ENCODE results near the gene ZNF438. TPM values are rescaled to one million over a fixed set of nuclear protein-coding genes. Genes with fewer than 3 reads are reported as not detected.
A peak's percentile ranks its signal among the peaks of the same experiment; 100 is the strongest.

ZNF438 gene
- total and polyA plus RNA-seq, 2 of the 4 experiments (the other 2 are of a cell fraction), result 1.8 to 2.9 TPM

DNA sequence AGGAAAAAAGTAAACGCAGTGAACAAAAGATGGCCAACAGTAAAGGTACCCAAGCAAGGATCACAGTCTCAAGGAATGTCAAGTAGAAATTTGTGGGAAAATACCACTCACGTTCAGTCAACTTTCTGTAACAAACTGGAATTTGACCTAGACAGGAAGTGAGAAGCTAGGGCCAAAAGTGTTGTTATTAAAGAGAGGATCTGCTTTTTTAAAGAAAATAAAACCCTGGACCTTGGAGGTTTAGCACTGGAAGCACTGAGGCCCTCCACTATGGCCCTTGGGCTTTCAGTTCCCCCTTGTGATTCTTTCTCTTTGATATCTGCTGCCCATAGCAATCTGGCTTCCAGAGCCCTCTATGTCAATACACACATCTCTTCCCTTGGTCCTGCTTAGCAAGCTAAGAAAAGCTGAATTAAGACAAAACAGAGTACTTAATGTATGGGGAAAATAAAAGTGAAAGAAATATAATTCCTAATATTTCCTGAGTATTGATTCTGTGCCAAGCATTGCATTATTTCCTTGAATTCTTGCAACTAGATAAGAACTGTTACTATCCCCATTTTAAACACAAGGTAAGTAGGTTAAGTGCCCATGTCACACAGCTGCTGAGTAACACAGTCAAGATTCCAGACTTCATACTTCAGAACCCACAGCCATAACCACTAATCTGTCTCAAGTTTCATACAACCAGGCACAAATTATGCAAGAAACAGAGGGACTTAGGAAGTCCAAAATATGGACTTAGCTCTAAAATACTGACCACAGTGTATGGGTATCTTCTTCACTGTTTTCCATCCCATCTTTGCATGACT lies 2.6 kb upstream of the ZNF438 start (continued):
- TF ChIP-seq CEBPB (IDR thresholded peaks at IDR 0.05; ENCODE audit: low read depth, low read length) (peak; percentile 96), RAD21 (IDR thresholded peaks at IDR 0.05; ENCODE audit: low read length) (peak; percentile 24; the same call in 1 of the 2 replicates), POLR2A (IDR thresholded peaks at IDR 0.05; ENCODE audit: low read depth, low read length) (no peak), MAFK (IDR thresholded peaks at IDR 0.05; ENCODE audit: low read depth, low read length) (no peak)

DNA sequence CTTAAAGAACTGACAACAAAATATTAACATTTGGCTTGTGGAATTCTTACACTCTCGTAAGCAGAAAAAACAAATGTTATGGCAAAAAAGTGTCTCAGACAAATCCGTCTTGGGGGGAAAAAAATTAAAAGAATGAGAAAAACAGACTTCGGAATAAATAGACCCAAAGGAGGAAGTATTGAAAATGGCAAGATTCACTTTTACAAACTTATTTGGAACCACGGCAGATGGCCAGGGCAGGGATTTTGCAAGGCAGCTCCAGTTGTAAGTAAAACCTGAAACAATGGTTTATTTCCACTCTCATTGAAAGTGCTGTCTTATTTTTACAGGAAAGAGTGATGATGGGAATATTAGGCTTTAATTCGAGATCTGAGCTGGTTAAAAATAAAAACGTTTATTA lies 1.5 kb upstream of the ZNF438 start:
- H3K4me3 ChIP-seq (ENCODE audit: insufficient read depth, low read depth, low read length), result no peak overlapping the region
- dilution Hi-C loops (cut with HindIII; ENCODE audit: low sequenced_read_pairs, unreplicated experiment) (no loop called here), in situ Hi-C loops (cut with MboI; ENCODE audit: low sequenced_read_pairs) (loop anchor here (5.0 kb wide), 2 partner anchors 104 to 251 kb away; no protein-coding TSS in a partner anchor), intact Hi-C loops (cut with micrococcal nuclease) (loop anchor here (2.0 to 5.0 kb wide), 3 partner anchors 99 to 776 kb away; no protein-coding TSS in a partner anchor)
- H2AK9ac ChIP-seq (replicated peaks; ENCODE audit: low read depth, low read length, poor library complexity), result no peak overlapping the region
- peak overlapping the region; percentile 76 for H2BK5ac ChIP-seq (ENCODE audit: low read depth, low read length, poor library complexity, severe bottlenecking)
- H4K8ac ChIP-seq (ENCODE audit: low read depth in 2 of 2, low read length in 2 of 2), result peak overlapping the region in 1 of 2 experiments; percentile 70; a peak in 2 of 4 replicates
- peak overlapping the region; percentile 71 for H2BK20ac ChIP-seq (ENCODE audit: low read depth, low read length)
- H4K5ac ChIP-seq (ENCODE audit: low read depth, low read length), result peak overlapping the region; percentile 72
- H3K4ac ChIP-seq (ENCODE audit: low read depth, low read length), result peak overlapping the region; percentile 70; the same call in 1 of the 2 replicates
- POLR2A ChIA-PET (ENCODE audit: unreplicated experiment), result no interaction called here
- no peaks in the 10 kb centered on the region; the same call in 1 of the 2 replicates for H3K9me1 ChIP-seq (ENCODE audit: insufficient read depth, low read length)
- peaks cover 14% of the 10 kb centered on the region for H3K4me1 ChIP-seq (ENCODE audit: control insufficient read depth, insufficient read depth, low read length)
- no peak overlapping the region for H3K56ac ChIP-seq (ENCODE audit: extremely low read depth, insufficient read depth, low read length)
- H3K9ac ChIP-seq (ENCODE audit: low read depth, low read length), result no peak overlapping the region
- H3K14ac ChIP-seq (replicated peaks; ENCODE audit: low read depth, low read length), result peak overlapping the region; percentile 20; the same call in 1 of the 2 replicates
- H3K27me3 ChIP-seq (ENCODE audit: control insufficient read depth, insufficient read depth, low read length), result no peaks in the 10 kb centered on the region
- peak overlapping the region; percentile 57; the same call in 1 of the 2 replicates for H4K91ac ChIP-seq (ENCODE audit: insufficient read depth, low read depth, low read length)
- H3K18ac ChIP-seq (ENCODE audit: low read depth, low read length), result peak overlapping the region; percentile 52
- H3K4me2 ChIP-seq (ENCODE audit: low read depth, low read length), result no peak overlapping the region
- H4K20me1 ChIP-seq (ENCODE audit: insufficient read depth, low read length), result peaks cover 3% of the 10 kb centered on the region; the same call in 1 of the 2 replicates
- H2BK15ac ChIP-seq (ENCODE audit: low read depth, low read length), result peak overlapping the region; percentile 63; the same call in 1 of the 3 replicates
- H2AK5ac ChIP-seq (ENCODE audit: low read depth, low read length), result peak overlapping the region; percentile 37; the same call in 1 of the 2 replicates
- ATAC-seq (ENCODE audit: low read depth) (no peak), DNase-seq (no peak)
- H2AFZ ChIP-seq (replicated peaks; ENCODE audit: low read length, poor library complexity), result no peak overlapping the region
- peak overlapping the region; percentile 74 for H2BK120ac ChIP-seq (ENCODE audit: low read depth, low read length)
- WGBS, 2 experiments (ENCODE audit: extremely low coverage in 2 of 2, insufficient read length in 1 of 2), result 60% methylated on average over 2 of the region's 6 CpGs; no CpG with 5 or more reads in 1 of the 2 experiments
- peaks cover 17 to 31% of the 10 kb centered on the region in 2 experiments; a peak in 3 of 4 replicates for H3K79me1 ChIP-seq (ENCODE audit: low read depth in 1 of 2, low read length in 2 of 2)
- no peaks in the 10 kb centered on the region for H3K9me3 ChIP-seq (ENCODE audit: control insufficient read depth, insufficient read depth, low read length)
- peak overlapping the region; percentile 33; the same call in 1 of the 2 replicates for H3K23ac ChIP-seq (ENCODE audit: low read depth, low read length)
- H3K36me3 ChIP-seq (ENCODE audit: control insufficient read depth, insufficient read depth, low read length), result no peaks in the 10 kb centered on the region
- H3K27ac ChIP-seq (ENCODE audit: insufficient read depth, low read length), result peak overlapping the region; percentile 74; the same call in 1 of the 2 replicates
- no TSS peak for BruUV-seq (replicated peaks)
- CTCF ChIA-PET, result no interaction called here
- TF ChIP-seq BHLHE40 (IDR thresholded peaks at IDR 0.05; ENCODE audit: low read depth, low read length) (no peak), CEBPB (IDR thresholded peaks at IDR 0.05; ENCODE audit: low read depth, low read length) (no peak), CHD1 (IDR thresholded peaks at IDR 0.05; ENCODE audit: low read depth, low read length) (no peak), MAFK (IDR thresholded peaks at IDR 0.05; ENCODE audit: low read depth, low read length) (no peak), RCOR1 (IDR thresholded peaks at IDR 0.05; ENCODE audit: insufficient replicate concordance, low read length) (no peak), RAD21 (IDR thresholded peaks at IDR 0.05; ENCODE audit: low read length) (no peak), POLR2A (IDR thresholded peaks at IDR 0.05; ENCODE audit: low read depth, low read length) (no peak)
- TF ChIP-seq, protein P1, sequence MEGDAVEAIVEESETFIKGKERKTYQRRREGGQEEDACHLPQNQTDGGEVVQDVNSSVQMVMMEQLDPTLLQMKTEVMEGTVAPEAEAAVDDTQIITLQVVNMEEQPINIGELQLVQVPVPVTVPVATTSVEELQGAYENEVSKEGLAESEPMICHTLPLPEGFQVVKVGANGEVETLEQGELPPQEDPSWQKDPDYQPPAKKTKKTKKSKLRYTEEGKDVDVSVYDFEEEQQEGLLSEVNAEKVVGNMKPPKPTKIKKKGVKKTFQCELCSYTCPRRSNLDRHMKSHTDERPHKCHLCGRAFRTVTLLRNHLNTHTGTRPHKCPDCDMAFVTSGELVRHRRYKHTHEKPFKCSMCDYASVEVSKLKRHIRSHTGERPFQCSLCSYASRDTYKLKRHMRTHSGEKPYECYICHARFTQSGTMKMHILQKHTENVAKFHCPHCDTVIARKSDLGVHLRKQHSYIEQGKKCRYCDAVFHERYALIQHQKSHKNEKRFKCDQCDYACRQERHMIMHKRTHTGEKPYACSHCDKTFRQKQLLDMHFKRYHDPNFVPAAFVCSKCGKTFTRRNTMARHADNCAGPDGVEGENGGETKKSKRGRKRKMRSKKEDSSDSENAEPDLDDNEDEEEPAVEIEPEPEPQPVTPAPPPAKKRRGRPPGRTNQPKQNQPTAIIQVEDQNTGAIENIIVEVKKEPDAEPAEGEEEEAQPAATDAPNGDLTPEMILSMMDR (conservative IDR thresholded peaks at IDR 0.05; ENCODE audit: low read depth, low read length), result no peak
- TF ChIP-seq, protein P2, sequence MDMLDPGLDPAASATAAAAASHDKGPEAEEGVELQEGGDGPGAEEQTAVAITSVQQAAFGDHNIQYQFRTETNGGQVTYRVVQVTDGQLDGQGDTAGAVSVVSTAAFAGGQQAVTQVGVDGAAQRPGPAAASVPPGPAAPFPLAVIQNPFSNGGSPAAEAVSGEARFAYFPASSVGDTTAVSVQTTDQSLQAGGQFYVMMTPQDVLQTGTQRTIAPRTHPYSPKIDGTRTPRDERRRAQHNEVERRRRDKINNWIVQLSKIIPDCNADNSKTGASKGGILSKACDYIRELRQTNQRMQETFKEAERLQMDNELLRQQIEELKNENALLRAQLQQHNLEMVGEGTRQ (IDR thresholded peaks at IDR 0.05; ENCODE audit: low read depth, low read length), result no peak
- TF ChIP-seq, protein P3, sequence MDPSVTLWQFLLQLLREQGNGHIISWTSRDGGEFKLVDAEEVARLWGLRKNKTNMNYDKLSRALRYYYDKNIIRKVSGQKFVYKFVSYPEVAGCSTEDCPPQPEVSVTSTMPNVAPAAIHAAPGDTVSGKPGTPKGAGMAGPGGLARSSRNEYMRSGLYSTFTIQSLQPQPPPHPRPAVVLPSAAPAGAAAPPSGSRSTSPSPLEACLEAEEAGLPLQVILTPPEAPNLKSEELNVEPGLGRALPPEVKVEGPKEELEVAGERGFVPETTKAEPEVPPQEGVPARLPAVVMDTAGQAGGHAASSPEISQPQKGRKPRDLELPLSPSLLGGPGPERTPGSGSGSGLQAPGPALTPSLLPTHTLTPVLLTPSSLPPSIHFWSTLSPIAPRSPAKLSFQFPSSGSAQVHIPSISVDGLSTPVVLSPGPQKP (IDR thresholded peaks at IDR 0.05; ENCODE audit: borderline replicate concordance, low read depth, low read length), result no peak
